Neural cell (in vitro differentiated cells): ENCODE measurements around the gene PRAC2. TPM values are rescaled to one million over a fixed set of nuclear protein-coding genes. Genes with fewer than 3 reads are reported as not detected.

Experiments used
- H2AFZ ChIP-seq: fragments of 200-600, 300-800 bp; sonication (generic), shearing (Covaris generic); 2 replicates; pipeline ENCODE4 v1.6.0; 2014; ENCODE audit warnings: low read depth, mild to moderate bottlenecking, antibody characterized with exemption, low read length, moderate library complexity
- H3F3A ChIP-seq: fragments of 200-600 bp; shearing (Covaris generic); 2 replicates; pipeline ENCODE4 v1.6.1; 2016; ENCODE audit warnings: mild to moderate bottlenecking, moderate library complexity, mixed read lengths, antibody characterized with exemption, low read length; ENCODE audit not compliant: insufficient read depth, poor library complexity, severe bottlenecking
- H3K27ac ChIP-seq: fragments of 200-600, 300-800 bp; sonication (generic), shearing (Covaris generic); 2 replicates; pipeline ENCODE4 v1.5.1; 2014; ENCODE audit warnings: mild to moderate bottlenecking, low read length, moderate library complexity
- H3K27me3 ChIP-seq: fragments of 300-800, 200-600 bp; sonication (generic), shearing (Covaris generic); 2 replicates; pipeline ENCODE4 v1.6.0; 2014; ENCODE audit warnings: mild to moderate bottlenecking, low read depth, low read length, moderate library complexity; ENCODE audit not compliant: insufficient read depth
- H3K36me3 ChIP-seq: fragments of 300-800, 200-600 bp; sonication (generic), shearing (Covaris generic); 2 replicates; pipeline ENCODE4 v1.5.1; 2014; ENCODE audit warnings: mild to moderate bottlenecking, antibody characterized with exemption, low read length, moderate library complexity; ENCODE audit not compliant: insufficient read depth
- H3K4me2 ChIP-seq: fragments of 300-800, 200-600 bp; sonication (generic), shearing (Covaris generic); 2 replicates; pipeline ENCODE4 v1.6.0; 2014; ENCODE audit warnings: mild to moderate bottlenecking, low read length
- H3K4me3 ChIP-seq: fragments of 300-800, 200-600 bp; sonication (generic), shearing (Covaris generic); 2 replicates; pipeline ENCODE4 v1.5.1; 2014; ENCODE audit warnings: mild to moderate bottlenecking, low read length, moderate library complexity
- H3K79me2 ChIP-seq: fragments of 200-600 bp; shearing (Covaris generic); replicated peaks from 2 replicates; pipeline ENCODE4 v1.6.0; 2014; ENCODE audit warnings: mild to moderate bottlenecking, low read length, moderate library complexity; ENCODE audit not compliant: insufficient read depth
- H3K9ac ChIP-seq: fragments of 300-800, 200-600 bp; sonication (generic), shearing (Covaris generic); 2 replicates; pipeline ENCODE4 v1.6.1; 2016; ENCODE audit warnings: mild to moderate bottlenecking, low read length, mixed read lengths
- H3K9me2 ChIP-seq: fragments of 200-600 bp; shearing (Covaris generic); 2 replicates; pipeline ENCODE4 v1.6.1; 2016; ENCODE audit warnings: mild to moderate bottlenecking, low read length, mixed read lengths; ENCODE audit not compliant: insufficient read depth
- H3K9me3 ChIP-seq: fragments of 200-600, 300-800 bp; sonication (generic), shearing (Covaris generic); 2 replicates; pipeline ENCODE4 v1.6.1; 2016; ENCODE audit warnings: mild to moderate bottlenecking, mixed run types, low read length, moderate library complexity, mixed read lengths
- H4K20me1 ChIP-seq: fragments of 200-600 bp; shearing (Covaris generic); 2 replicates; pipeline ENCODE4 v1.6.1; 2016; ENCODE audit warnings: mild to moderate bottlenecking, mixed run types; ENCODE audit not compliant: insufficient read depth
- CTCF ChIP-seq: fragments of 450-650 bp; IDR thresholded peaks from 2 replicates; pipeline ENCODE4 v1.5.1; 2014; ENCODE audit warnings: antibody characterized with exemption, mild to moderate bottlenecking, moderate library complexity; ENCODE audit not compliant: poor library complexity, severe bottlenecking
- EP300 ChIP-seq: fragments of 450-650 bp; conservative IDR thresholded peaks from 2 replicates; pipeline ENCODE4 v1.6.1; 2014; ENCODE audit warnings: antibody characterized with exemption, mild to moderate bottlenecking, moderate library complexity; ENCODE audit not compliant: poor library complexity, severe bottlenecking
- EZH2 ChIP-seq: fragments of 200-600, 300-800 bp; shearing (Covaris generic), sonication (generic); IDR thresholded peaks from 2 replicates; pipeline ENCODE4 v1.6.1; 2014; ENCODE audit warnings: antibody characterized with exemption, low read length, borderline replicate concordance, mild to moderate bottlenecking; ENCODE audit not compliant: insufficient read depth, poor library complexity, severe bottlenecking
- MXI1 ChIP-seq: fragments of 450-650 bp; conservative IDR thresholded peaks from 2 replicates; pipeline ENCODE4 v1.6.1; 2014; ENCODE audit warnings: antibody characterized with exemption, mild to moderate bottlenecking; ENCODE audit not compliant: poor library complexity, severe bottlenecking
- POLR2AphosphoS5 ChIP-seq: IDR thresholded peaks from 2 replicates; pipeline ENCODE4 v1.6.1; 2012
- RAD21 ChIP-seq: fragments of 450-650 bp; conservative IDR thresholded peaks from 2 replicates; pipeline ENCODE4 v1.6.1; 2014; ENCODE audit warnings: antibody characterized with exemption, mild to moderate bottlenecking, moderate library complexity
- REST ChIP-seq: IDR thresholded peaks from 2 replicates; pipeline ENCODE4 v1.6.1; 2012; ENCODE audit warnings: borderline replicate concordance
- SMC3 ChIP-seq: fragments of 450-650 bp; conservative IDR thresholded peaks from 2 replicates; pipeline ENCODE4 v1.6.1; 2014; ENCODE audit warnings: antibody characterized with exemption, mild to moderate bottlenecking, moderate library complexity; ENCODE audit not compliant: poor library complexity
- TAF1 ChIP-seq: IDR thresholded peaks from 2 replicates; pipeline ENCODE4 v1.6.1; 2012; ENCODE audit warnings: low read depth
- polyA plus RNA-seq: library from polyadenylated mRNA; depleted of rRNA; stranded (reverse); fragments of >200 nt; gene quantifications from 2 replicates; pipeline ENCODE4 v1.2.3, GENCODE V29; 2014

The PRAC2 gene
- polyA plus RNA-seq, 1 donor from 2014 or later = not detected

GRCh38 chr17:48725288-48726064 is 2.5 kb downstream of the PRAC2 start:
- TF ChIP-seq SMC3 (no peak), EZH2 (no peak)
- Histone ChIP-seq H3K4me2 (no peak overlapping the region), H3K27me3 (peaks cover 100% of the 10 kb centered on the region), H3K9ac (no peak overlapping the region), H3F3A (no peaks in the 10 kb centered on the region), H3K9me2 (no peaks in the 10 kb centered on the region), H3K9me3 (peaks cover 4% of the 10 kb centered on the region), H3K36me3 (no peaks in the 10 kb centered on the region), H2AFZ (no peak overlapping the region), H3K27ac (no peak overlapping the region), H3K79me2 (no peaks in the 10 kb centered on the region), H4K20me1 (no peaks in the 10 kb centered on the region), H3K4me3 (no peak overlapping the region)

- Histone ChIP-seq H3K9me2 (no peaks in the 10 kb centered on the region), H3K9me3 (peaks cover 4% of the 10 kb centered on the region), H3K27me3 (peaks cover 100% of the 10 kb centered on the region), H3K4me3 (no peak overlapping the region), H2AFZ (no peak overlapping the region), H3F3A (no peaks in the 10 kb centered on the region), H3K4me2 (no peak overlapping the region), H3K36me3 (no peaks in the 10 kb centered on the region), H3K9ac (no peak overlapping the region), H4K20me1 (no peaks in the 10 kb centered on the region), H3K79me2 (no peaks in the 10 kb centered on the region), H3K27ac (no peak overlapping the region)
- TF ChIP-seq SMC3 (no peak), TAF1 (no peak), EP300 (no peak), MXI1 (no peak), CTCF (no peak), EZH2 (no peak), RAD21 (no peak), POLR2AphosphoS5 (no peak), REST (no peak)
Measured at GRCh38 chr17:48726114-48726915, 3.3 kb downstream of the PRAC2 start.
